GM23248 (cell line): ENCODE data around the gene DHDH. TPM values are rescaled to one million over a fixed set of nuclear protein-coding genes. Genes with fewer than 3 reads are reported as not detected.

Source experiments
- DNase-seq: peaks from one replicate; pipeline ENCODE4 v3.0.0-alpha.2; 2015
- H2AFZ ChIP-seq: fragments of 200-600 bp; sonication (generic); 2 replicates; pipeline ENCODE4 v1.6.1; 2016; ENCODE audit warnings: antibody characterized with exemption
- H3F3A ChIP-seq: fragments of 200-600 bp; sonication (generic); 2 replicates; pipeline ENCODE4 v1.6.1; 2016; ENCODE audit warnings: mild to moderate bottlenecking, antibody characterized with exemption, mixed run types; ENCODE audit not compliant: insufficient read depth
- H3K27ac ChIP-seq: fragments of 200-600 bp; sonication (generic); 2 replicates; pipeline ENCODE4 v1.5.1; 2016; ENCODE audit warnings: mild to moderate bottlenecking
- H3K27me3 ChIP-seq: fragments of 200-600 bp; sonication (generic); replicated peaks from 2 replicates; pipeline ENCODE4 v1.6.1; 2016; ENCODE audit warnings: mild to moderate bottlenecking; ENCODE audit not compliant: insufficient read depth
- H3K36me3 ChIP-seq: fragments of 200-600 bp; sonication (generic); 2 replicates; pipeline ENCODE4 v1.6.1; 2016; ENCODE audit warnings: low read depth, mild to moderate bottlenecking
- H3K4me1 ChIP-seq: fragments of 200-600 bp; sonication (generic); 2 replicates; pipeline ENCODE4 v1.6.1; 2016; ENCODE audit warnings: mild to moderate bottlenecking; ENCODE audit not compliant: insufficient read depth
- H3K4me2 ChIP-seq: fragments of 200-600 bp; sonication (generic); one replicate; pipeline ENCODE4 v1.6.1; 2016; ENCODE audit warnings: mild to moderate bottlenecking; ENCODE audit not compliant: unreplicated experiment
- H3K4me3 ChIP-seq: fragments of 200-600 bp; sonication (generic); 2 replicates; pipeline ENCODE4 v1.5.1; 2016; ENCODE audit warnings: mild to moderate bottlenecking
- H3K79me2 ChIP-seq: fragments of 200-600 bp; sonication (generic); 2 replicates; pipeline ENCODE4 v1.6.1; 2016; ENCODE audit warnings: mild to moderate bottlenecking; ENCODE audit not compliant: insufficient read depth
- H3K9ac ChIP-seq: fragments of 200-600 bp; sonication (generic); 2 replicates; pipeline ENCODE4 v1.6.1; 2016; ENCODE audit warnings: mild to moderate bottlenecking
- H3K9me2 ChIP-seq: fragments of 200-600 bp; sonication (generic); 2 replicates; pipeline ENCODE4 v1.6.1; 2016; ENCODE audit warnings: mixed run types, mild to moderate bottlenecking, moderate library complexity; ENCODE audit not compliant: insufficient read depth
- H3K9me3 ChIP-seq: fragments of 200-600 bp; sonication (generic); one replicate; pipeline ENCODE4 v1.6.1; 2017; ENCODE audit warnings: low read depth
- H4K20me1 ChIP-seq: fragments of 200-600 bp; sonication (generic); 2 replicates; pipeline ENCODE4 v1.6.0; 2016; ENCODE audit not compliant: insufficient read depth
- EZH2 ChIP-seq: fragments of 200-600 bp; sonication (generic); IDR thresholded peaks from 2 replicates; pipeline ENCODE4 v1.6.1; 2018; ENCODE audit warnings: antibody characterized with exemption, mild to moderate bottlenecking; ENCODE audit not compliant: insufficient read depth, poor library complexity, severe bottlenecking
- EZH2phosphoT487 ChIP-seq: fragments of 200-600 bp; sonication (generic); IDR thresholded peaks from 2 replicates; pipeline ENCODE4 v1.6.1; 2018; ENCODE audit warnings: antibody characterized with exemption, moderate library complexity, mild to moderate bottlenecking, low read depth; ENCODE audit not compliant: insufficient read depth
- WGBS, 2 experiments: methylation state at CpG; one replicate each; pipeline ENCODE4 v1.1.6; 2015 to 2017; ENCODE audit warnings: low lambda C conversion rate in 2 of 2, low coverage in 1 of 2; ENCODE audit errors: missing lambda C conversion rate in 2 of 2; 5-methylcytosine and 5-hydroxymethylcytosine counted together
- in situ Hi-C: fragments of 300-500 bp; cut with MboI; formaldehyde crosslinking; loops from 2 replicates; pipeline ENCODE4 v1.15.0; 2020
- polyA plus RNA-seq: library from polyadenylated mRNA; unstranded; fragments of >200 nt; fragmentation: Nextera tagmentation; extraction: Ambion mirVana; gene quantifications from 2 replicates; pipeline ENCODE4 v1.2.1, GENCODE V29; 2016
- small RNA-seq: library from RNA; depleted of rRNA; stranded (forward); fragments of <200 nt; gene quantifications from one replicate; pipeline ENCODE3, GENCODE V24; 2014; ENCODE audit warnings: low read depth, low replicate concordance
- total RNA-seq: library from RNA; depleted of rRNA; stranded (reverse); fragments of >200 nt; shearing (Covaris generic); gene quantifications from 2 replicates; pipeline ENCODE4 v1.2.3, GENCODE V29; 2014; rRNA removed

The DHDH gene
- total and polyA plus RNA-seq, 2 experiments from 2014 or later: not detected

- Histone ChIP-seq H3K27me3 (no peaks in the 10 kb centered on the region), H4K20me1 (0 out of 2 replicates have a peak, but pooled peaks cover 4% of the 10 kb centered on the region), H3K4me3 (peak within 1 kb of the TSS; percentile 97), H3K4me2 (peak within 1 kb of the TSS; percentile 92), H3K36me3 (peaks cover 3% of the 10 kb centered on the region; the same call in 1 of the 2 replicates), H3K9ac (peak within 1 kb of the TSS; percentile 99), H3F3A (0 out of 2 replicates have a peak, but pooled peaks cover 2% of the 10 kb centered on the region), H3K9me2 (no peaks in the 10 kb centered on the region), H3K9me3 (no peaks in the 10 kb centered on the region), H2AFZ (peak within 1 kb of the TSS; percentile 65), H3K27ac (peak within 1 kb of the TSS; percentile 96), H3K79me2 (peaks cover 94% of the 10 kb centered on the region), H3K4me1 (peaks cover 17% of the 10 kb centered on the region; the same call in 1 of the 2 replicates)
- peak; percentile 100 for DNase-seq
- TF ChIP-seq EZH2phosphoT487: no peak
- TF ChIP-seq EZH2: no peak
- in situ Hi-C loops: no loop called here
- WGBS, 2 experiments: 1 to 2% methylated on average over 51 to 55 of the region's 56 CpGs
Measured at GRCh38 chr19:48993175-48994034, 59.9 kb downstream of the DHDH start, which contains the start of the genes GYS1 and RUVBL2. Gene GYS1 (minus strand): TSS chr19:48993309. CDS start chr19:48993112, 197 bp downstream. Gene RUVBL2 (plus strand): TSS chr19:48993887. CDS start chr19:48993912, 25 bp downstream.

GRCh38 chr19:48994035-48994386 is 60.5 kb downstream of the DHDH start:
- Histone ChIP-seq H3K36me3 (no peaks in the 10 kb centered on the region), H3K9ac (peak overlapping the region; percentile 89), H3F3A (no peaks in the 10 kb centered on the region), H2AFZ (peak overlapping the region; percentile 65), H3K4me2 (peak overlapping the region; percentile 84), H4K20me1 (0 out of 2 replicates have a peak, but pooled peaks cover 4% of the 10 kb centered on the region), H3K27ac (peak overlapping the region; percentile 96), H3K9me2 (no peaks in the 10 kb centered on the region), H3K4me3 (peak overlapping the region; percentile 82), H3K79me2 (peaks cover 91% of the 10 kb centered on the region), H3K4me1 (peaks cover 17% of the 10 kb centered on the region; the same call in 1 of the 2 replicates), H3K9me3 (no peaks in the 10 kb centered on the region), H3K27me3 (no peaks in the 10 kb centered on the region)
- DNase-seq: peak; percentile 55
- in situ Hi-C loops: no loop called here
- WGBS, 2 experiments: 1% methylated on average over 11 to 13 of the region's 13 CpGs
- TF ChIP-seq EZH2phosphoT487: no peak
- TF ChIP-seq EZH2: no peak

Small RNA genes lying within 50 kb of the gene (small RNA-seq; reads per million reads assigned to genes)
- gene AC026803.1: not detected

Other genes with a start within 250 kb of the DHDH start
Only the 30 nearest of the 31 such genes appear.
- gene MAMSTR, start 214.0 kb upstream of the DHDH start, total RNA-seq: 0.22 TPM in 1 of 2 replicates, not detected in the other
- gene MAMSTR, start 214.0 kb upstream of the DHDH start, polyA plus RNA-seq: 2.7 and 3.1 TPM in 2 replicates
- gene RASIP1, start 193.1 kb upstream of the DHDH start, total RNA-seq: not detected in 2 replicates
- 0.09 and 0.44 TPM in 2 replicates for gene RASIP1, start 193.1 kb upstream of the DHDH start, polyA plus RNA-seq
- gene IZUMO1, start 186.8 kb upstream of the DHDH start, total RNA-seq: not detected in 2 replicates
- not detected in 2 replicates for gene IZUMO1, start 186.8 kb upstream of the DHDH start, polyA plus RNA-seq
- gene FUT1, start 181.1 kb upstream of the DHDH start, total RNA-seq: not detected in 2 replicates
- gene FUT1, start 181.1 kb upstream of the DHDH start, polyA plus RNA-seq: not detected in 2 replicates
- gene FGF21, start 178.2 kb upstream of the DHDH start, total RNA-seq: not detected in 2 replicates
- gene FGF21, start 178.2 kb upstream of the DHDH start, polyA plus RNA-seq: not detected in 2 replicates
- 29.7 and 34.7 TPM in 2 replicates for gene BCAT2, start 122.7 kb upstream of the DHDH start, total RNA-seq
- 48.5 and 51.2 TPM in 2 replicates for gene BCAT2, start 122.7 kb upstream of the DHDH start, polyA plus RNA-seq
- 2.6 and 3.9 TPM in 2 replicates for gene HSD17B14, start 97.2 kb upstream of the DHDH start, total RNA-seq
- 3.7 and 4.4 TPM in 2 replicates for gene HSD17B14, start 97.2 kb upstream of the DHDH start, polyA plus RNA-seq
- 12.3 and 14.2 TPM in 2 replicates for gene PLEKHA4, start 65.1 kb upstream of the DHDH start, total RNA-seq
- gene PLEKHA4, start 65.1 kb upstream of the DHDH start, polyA plus RNA-seq: 16.6 and 19.4 TPM in 2 replicates
- gene PPP1R15A, start 61.3 kb upstream of the DHDH start, total RNA-seq: 63.8 and 71.3 TPM in 2 replicates
- 78.9 and 83.0 TPM in 2 replicates for gene PPP1R15A, start 61.3 kb upstream of the DHDH start, polyA plus RNA-seq
- gene TULP2, start 35.0 kb upstream of the DHDH start, total RNA-seq: not detected in 2 replicates
- not detected in 2 replicates for gene TULP2, start 35.0 kb upstream of the DHDH start, polyA plus RNA-seq
- gene NUCB1, start 33.4 kb upstream of the DHDH start, total RNA-seq: 362 and 401 TPM in 2 replicates
- gene NUCB1, start 33.4 kb upstream of the DHDH start, polyA plus RNA-seq: 412 and 438 TPM in 2 replicates
- gene BAX, start 21.2 kb downstream of the DHDH start, total RNA-seq: 106 and 119 TPM in 2 replicates
- gene BAX, start 21.2 kb downstream of the DHDH start, polyA plus RNA-seq: 92.7 and 97.3 TPM in 2 replicates
- gene FTL, start 31.6 kb downstream of the DHDH start, total RNA-seq: 2,276 and 2,848 TPM in 2 replicates
- gene FTL, start 31.6 kb downstream of the DHDH start, polyA plus RNA-seq: 8,171 and 8,242 TPM in 2 replicates
- 78.4 and 80.1 TPM in 2 replicates for gene GYS1, start 59.6 kb downstream of the DHDH start, total RNA-seq
- 85.6 and 92.6 TPM in 2 replicates for gene GYS1, start 59.6 kb downstream of the DHDH start, polyA plus RNA-seq
- 177 TPM in 2 replicates for gene RUVBL2, start 60.2 kb downstream of the DHDH start, total RNA-seq
- gene RUVBL2, start 60.2 kb downstream of the DHDH start, polyA plus RNA-seq: 129 and 130 TPM in 2 replicates
- gene LHB, start 83.4 kb downstream of the DHDH start, total RNA-seq: not detected in 2 replicates
- 0.54 and 0.85 TPM in 2 replicates for gene LHB, start 83.4 kb downstream of the DHDH start, polyA plus RNA-seq
- gene CGB3, start 90.6 kb downstream of the DHDH start, total RNA-seq: not detected in 2 replicates
- gene CGB3, start 90.6 kb downstream of the DHDH start, polyA plus RNA-seq: 0.76 TPM in 1 of 2 replicates, not detected in the other
- not detected in 2 replicates for gene CGB2, start 98.2 kb downstream of the DHDH start, total RNA-seq
- 0.75 TPM in 1 of 2 replicates, not detected in the other for gene CGB2, start 98.2 kb downstream of the DHDH start, polyA plus RNA-seq
- gene CGB1, start 103.2 kb downstream of the DHDH start, total RNA-seq: 3.2 and 4.2 TPM in 2 replicates
- 1.3 TPM in 1 of 2 replicates, not detected in the other for gene CGB1, start 103.2 kb downstream of the DHDH start, polyA plus RNA-seq
- not detected in 2 replicates for gene CGB5, start 110.1 kb downstream of the DHDH start, total RNA-seq
- gene CGB5, start 110.1 kb downstream of the DHDH start, polyA plus RNA-seq: 1.3 and 1.7 TPM in 2 replicates
- 4.5 TPM in 1 of 2 replicates, not detected in the other for gene CGB8, start 115.4 kb downstream of the DHDH start, total RNA-seq
- 1.9 and 2.0 TPM in 2 replicates for gene CGB8, start 115.4 kb downstream of the DHDH start, polyA plus RNA-seq
- gene CGB7, start 124.0 kb downstream of the DHDH start, total RNA-seq: 0.38 and 0.54 TPM in 2 replicates
- gene CGB7, start 124.0 kb downstream of the DHDH start, polyA plus RNA-seq: 2.2 and 2.8 TPM in 2 replicates
- not detected in 2 replicates for gene NTF4, start 131.1 kb downstream of the DHDH start, total RNA-seq
- gene NTF4, start 131.1 kb downstream of the DHDH start, polyA plus RNA-seq: 0.51 TPM in 1 of 2 replicates, not detected in the other
- not detected in 2 replicates for gene KCNA7, start 139.0 kb downstream of the DHDH start, total RNA-seq
- 0.04 and 0.13 TPM in 2 replicates for gene KCNA7, start 139.0 kb downstream of the DHDH start, polyA plus RNA-seq
- gene SNRNP70, start 151.8 kb downstream of the DHDH start, total RNA-seq: 146 and 184 TPM in 2 replicates
- gene SNRNP70, start 151.8 kb downstream of the DHDH start, polyA plus RNA-seq: 102 and 104 TPM in 2 replicates
- 10.7 and 12.5 TPM in 2 replicates for gene LIN7B, start 180.7 kb downstream of the DHDH start, total RNA-seq
- gene LIN7B, start 180.7 kb downstream of the DHDH start, polyA plus RNA-seq: 11.9 and 12.6 TPM in 2 replicates
- 0.86 TPM in 1 of 2 replicates, not detected in the other for gene C19orf73, start 185.4 kb downstream of the DHDH start, total RNA-seq
- gene C19orf73, start 185.4 kb downstream of the DHDH start, polyA plus RNA-seq: 1.0 and 1.4 TPM in 2 replicates
- gene PPFIA3, start 185.8 kb downstream of the DHDH start, total RNA-seq: 0.63 and 2.4 TPM in 2 replicates
- gene PPFIA3, start 185.8 kb downstream of the DHDH start, polyA plus RNA-seq: 1.2 TPM in 2 replicates
- gene HRC, start 221.7 kb downstream of the DHDH start, total RNA-seq: not detected in 2 replicates
- gene HRC, start 221.7 kb downstream of the DHDH start, polyA plus RNA-seq: 0.10 TPM in 1 of 2 replicates, not detected in the other
- gene TRPM4, start 224.1 kb downstream of the DHDH start, total RNA-seq: 18.4 and 18.8 TPM in 2 replicates
- 15.8 and 20.1 TPM in 2 replicates for gene TRPM4, start 224.1 kb downstream of the DHDH start, polyA plus RNA-seq